Stomach (tissue), 9 donors: Measurements from ENCODE around the gene PIEZO2. TPM values are rescaled to one million over a fixed set of nuclear protein-coding genes. Genes with fewer than 3 reads are reported as not detected.

Experiments used
- DNase-seq, 2 donors: peaks; one replicate each; pipeline versions ENCODE4 v3.0.0 to v3.0.0-alpha.2; 2013 to 2019
- H3K27ac ChIP-seq, 5 donors: fragments of 200-600 bp in 4 of 5; sonication (generic) in 4 of 5; one replicate each; pipeline ENCODE4 v1.5.1; 2013 to 2019; ENCODE audit warnings: mild to moderate bottlenecking in 1 of 5, moderate library complexity in 1 of 5
- H3K27me3 ChIP-seq, 3 donors: fragments of 200-600 bp; sonication (generic); one replicate each; pipeline ENCODE4 v1.5.1; 2017 to 2019; ENCODE audit warnings: mixed run types in 1 of 3
- H3K36me3 ChIP-seq, 4 donors: fragments of 200-600 bp; sonication (generic); 1 replicate in 3 of 4; 2 replicates in 1 of 4; pipeline ENCODE4 v1.5.1; 2016 to 2019
- H3K4me1 ChIP-seq, 4 donors: fragments of 200-600 bp; sonication (generic); one replicate each; pipeline ENCODE4 v1.5.1; 2016 to 2019
- H3K4me3 ChIP-seq, 4 donors: fragments of 200-600 bp; sonication (generic) in 3 of 4; one replicate each; pipeline ENCODE4 v1.5.1; 2016 to 2019; ENCODE audit warnings: mild to moderate bottlenecking in 1 of 4
- H3K9me3 ChIP-seq, 4 donors: fragments of 200-600 bp; sonication (generic); one replicate each; pipeline ENCODE4 v1.5.1; 2016 to 2019
- EP300 ChIP-seq: sonication (generic); formaldehyde crosslinking; IDR thresholded peaks from one replicate; pipeline ENCODE4 v1.6.1; 2017; ENCODE audit warnings: antibody characterized with exemption
- POLR2A ChIP-seq, 4 donors: fragments of 450-650 bp; IDR thresholded peaks; one replicate each; pipeline ENCODE4 v1.6.1; 2016; ENCODE audit warnings: antibody characterized with exemption in 4 of 4, control low read depth in 2 of 4, mild to moderate bottlenecking in 1 of 4, moderate library complexity in 1 of 4
- POLR2AphosphoS5 ChIP-seq, 3 donors: sonication (generic); formaldehyde crosslinking; IDR thresholded peaks; one replicate each; pipeline ENCODE4 v1.6.1; 2016; ENCODE audit warnings: antibody characterized with exemption in 3 of 3
- WGBS, 5 donors: extraction: QIAGEN DNeasy Blood & Tissue Kit in 3 of 5; methylation state at CpG; one replicate each; pipeline versions ENCODE4 v1.1.5 to v1.1.7; 2013 to 2018; 5-methylcytosine and 5-hydroxymethylcytosine counted together
- intact Hi-C: fragments of 100-400 bp; cut with DNase I; formaldehyde crosslinking; loops from one replicate; pipeline ENCODE4 v1.15.1; 2023; ENCODE audit warnings: low total_unique reads
- polyA plus RNA-seq, 3 donors: library from polyadenylated mRNA; stranded (reverse); fragments of 200-250 nt; gene quantifications; one replicate each; pipeline ENCODE4 v1.2.3, GENCODE V29; 2013
- total RNA-seq, 5 donors: library from RNA; depleted of rRNA; stranded (reverse); fragments of >200 nt; gene quantifications; one replicate each; pipeline versions ENCODE4 v1.1.0 to v1.2.3, GENCODE V29; 2014 to 2016
- TF ChIP-seq, protein P1 (sequence below), 7 experiments: fragments of 450-650 bp in 4 of 7; fragments of 200-600 bp in 3 of 7; sonication (generic) in 3 of 7; IDR thresholded peaks; one replicate each; pipeline ENCODE4 v1.5.1; 2016 to 2019; ENCODE audit warnings: antibody characterized with exemption in 7 of 7, control low read depth in 2 of 7, mild to moderate bottlenecking in 1 of 7
- donor health status: healthy with polysubstance abuse.
- donor health status: Bipolar disorder and iron deficiency.
- donor health status: healthy.

PIEZO2 gene
- total and polyA plus RNA-seq, 8 donors = 0.30 to 45.3 (median 2.5) TPM

DNA sequence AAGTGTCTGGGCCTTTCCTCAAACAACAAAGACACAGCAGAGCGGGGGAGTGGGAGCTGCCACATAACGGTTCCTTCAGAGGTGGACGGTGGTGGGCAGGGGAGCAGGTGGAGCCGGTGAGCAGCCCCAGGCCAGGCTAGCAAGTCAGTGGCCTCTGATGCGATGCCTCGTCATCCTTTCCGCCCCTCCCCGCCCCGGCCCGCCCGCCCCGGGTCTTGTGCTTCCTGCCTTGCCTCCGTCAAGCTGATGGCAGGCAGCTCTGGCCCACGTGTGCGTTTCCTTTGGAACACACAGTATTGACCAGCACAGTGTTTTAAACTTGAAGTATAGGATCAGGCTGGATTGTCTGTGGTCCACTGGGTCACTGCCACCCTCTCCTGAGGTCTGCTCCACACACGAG is 38.9 kb downstream of the PIEZO2 start:
- no peaks in the 10 kb centered on the region for H3K9me3 ChIP-seq
- peak in 1 of 2 donors; percentile 26 for DNase-seq

DNA sequence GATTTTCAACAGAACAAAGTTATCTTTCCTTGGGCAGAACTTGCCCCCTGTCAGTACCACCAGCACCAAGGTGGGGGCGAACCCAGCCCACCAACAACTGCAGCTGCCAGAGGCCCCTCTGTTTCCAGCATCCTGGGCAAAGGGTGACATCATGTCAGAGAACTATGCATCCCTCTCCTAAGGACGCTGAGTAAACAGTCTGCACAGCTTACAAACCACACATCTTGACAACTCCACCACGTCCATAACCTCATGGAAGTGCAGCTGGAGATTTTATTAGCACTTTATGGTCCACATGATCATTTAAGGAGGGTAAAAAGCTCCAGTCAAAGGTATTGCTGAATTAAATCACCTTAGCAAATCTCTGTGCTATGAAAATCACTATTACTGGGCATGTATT is 40.4 kb downstream of the PIEZO2 start:
- 19 to 65% (median 39%) methylated on average over 3 of the region's 3 CpGs for WGBS, 5 donors
- TF ChIP-seq POLR2A (IDR thresholded peaks at IDR 0.05) (no peak), POLR2AphosphoS5 (IDR thresholded peaks at IDR 0.05) (no peak), EP300 (no peak)
- TF ChIP-seq, protein P1, sequence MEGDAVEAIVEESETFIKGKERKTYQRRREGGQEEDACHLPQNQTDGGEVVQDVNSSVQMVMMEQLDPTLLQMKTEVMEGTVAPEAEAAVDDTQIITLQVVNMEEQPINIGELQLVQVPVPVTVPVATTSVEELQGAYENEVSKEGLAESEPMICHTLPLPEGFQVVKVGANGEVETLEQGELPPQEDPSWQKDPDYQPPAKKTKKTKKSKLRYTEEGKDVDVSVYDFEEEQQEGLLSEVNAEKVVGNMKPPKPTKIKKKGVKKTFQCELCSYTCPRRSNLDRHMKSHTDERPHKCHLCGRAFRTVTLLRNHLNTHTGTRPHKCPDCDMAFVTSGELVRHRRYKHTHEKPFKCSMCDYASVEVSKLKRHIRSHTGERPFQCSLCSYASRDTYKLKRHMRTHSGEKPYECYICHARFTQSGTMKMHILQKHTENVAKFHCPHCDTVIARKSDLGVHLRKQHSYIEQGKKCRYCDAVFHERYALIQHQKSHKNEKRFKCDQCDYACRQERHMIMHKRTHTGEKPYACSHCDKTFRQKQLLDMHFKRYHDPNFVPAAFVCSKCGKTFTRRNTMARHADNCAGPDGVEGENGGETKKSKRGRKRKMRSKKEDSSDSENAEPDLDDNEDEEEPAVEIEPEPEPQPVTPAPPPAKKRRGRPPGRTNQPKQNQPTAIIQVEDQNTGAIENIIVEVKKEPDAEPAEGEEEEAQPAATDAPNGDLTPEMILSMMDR (IDR thresholded peaks at IDR 0.05) = no peak
- no peaks in the 10 kb centered on the region for H3K9me3 ChIP-seq
- DNase-seq = no peak
- H3K4me1 ChIP-seq = peaks cover 0 to 12% (median 3%) of the 10 kb centered on the region in 4 donors
- H3K27me3 ChIP-seq = peaks cover 0 to 5% (median 0%) of the 10 kb centered on the region in 3 donors
- intact Hi-C loops = no loop called here
- H3K4me3 ChIP-seq = no peak overlapping the region
- H3K36me3 ChIP-seq = no peaks in the 10 kb centered on the region
- no peak overlapping the region for H3K27ac ChIP-seq

More for the DNA sequence above, 38.9 kb downstream of the PIEZO2 start:
- Histone ChIP-seq H3K4me1 (peaks cover 0 to 12% (median 3%) of the 10 kb centered on the region in 4 donors), H3K36me3 (no peaks in the 10 kb centered on the region), H3K4me3 (no peak overlapping the region), H3K27ac (no peak overlapping the region), H3K27me3 (no peaks in the 10 kb centered on the region)
- intact Hi-C loops = no loop called here
- 80 to 92% (median 87%) methylated on average over 7 to 16 of the region's 16 CpGs for WGBS, 5 donors
- TF ChIP-seq EP300 = no peak

DNA sequence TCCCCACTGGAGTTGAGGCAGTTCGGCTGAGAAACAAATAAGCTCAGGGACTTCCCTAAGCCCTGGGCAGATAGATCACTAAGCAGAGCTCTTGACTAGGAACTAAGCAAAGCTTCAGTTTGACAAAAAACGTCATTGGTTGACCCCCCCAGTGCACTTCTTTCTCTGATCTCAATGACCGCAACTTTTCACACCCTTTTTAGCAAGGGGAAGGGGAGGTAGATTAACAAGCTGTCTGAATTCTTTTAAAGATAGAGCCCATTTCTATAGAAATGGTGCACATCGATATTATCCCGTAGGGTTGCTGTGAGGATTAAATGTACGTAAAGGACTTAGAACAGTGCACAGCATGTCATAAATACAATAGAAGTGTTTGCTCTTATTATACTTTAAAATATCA is 42.5 kb downstream of the PIEZO2 start:
- 30 to 66% (median 54%) methylated on average over 6 of the region's 6 CpGs for whole genome bisulfite sequencing, 5 donors

DNA sequence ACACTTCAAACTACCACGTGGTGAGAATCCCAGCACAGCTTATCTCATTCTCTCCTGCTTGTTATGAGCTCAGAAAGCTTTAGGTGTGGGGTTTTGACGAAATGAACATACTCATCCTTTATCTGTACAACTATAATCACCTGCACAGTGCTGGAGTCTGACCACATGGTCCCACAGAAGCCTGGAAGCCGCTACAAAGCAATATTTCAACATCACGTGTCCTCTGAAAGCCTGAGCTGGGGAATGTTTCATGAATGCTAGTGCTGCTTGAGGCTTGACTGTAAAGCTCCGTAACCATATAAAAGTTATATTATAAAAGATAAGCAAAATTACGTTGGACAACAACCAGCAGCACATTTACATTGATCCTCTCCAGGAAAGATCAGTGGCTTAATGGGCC is 43.9 kb downstream of the PIEZO2 start:
- H3K4me1 ChIP-seq = peaks cover 0 to 12% (median 3%) of the 10 kb centered on the region in 4 donors
- WGBS, 5 donors = 71 to 87% (median 80%) methylated on average over 6 of the region's 6 CpGs
- H3K4me3 ChIP-seq = no peak overlapping the region
- no peak overlapping the region for H3K27ac ChIP-seq
- intact Hi-C loops = no loop called here
- no peaks in the 10 kb centered on the region for H3K36me3 ChIP-seq
- DNase-seq = no peak
- peaks cover 0 to 5% (median 0%) of the 10 kb centered on the region in 3 donors for H3K27me3 ChIP-seq
- TF ChIP-seq POLR2A (IDR thresholded peaks at IDR 0.05) (no peak), EP300 (no peak), POLR2AphosphoS5 (IDR thresholded peaks at IDR 0.05) (no peak)
- TF ChIP-seq, protein P1 (IDR thresholded peaks at IDR 0.05) = no peak
- H3K9me3 ChIP-seq = no peaks in the 10 kb centered on the region

More for the DNA sequence above, 42.5 kb downstream of the PIEZO2 start:
- Histone ChIP-seq H3K36me3 (no peaks in the 10 kb centered on the region), H3K27me3 (peaks cover 0 to 5% (median 0%) of the 10 kb centered on the region in 3 donors), H3K4me1 (peaks cover 0 to 12% (median 3%) of the 10 kb centered on the region in 4 donors), H3K27ac (no peak overlapping the region), H3K4me3 (no peak overlapping the region), H3K9me3 (no peaks in the 10 kb centered on the region)
- intact Hi-C loops = no loop called here
- DNase-seq = no peak
- TF ChIP-seq POLR2A (IDR thresholded peaks at IDR 0.05) (no peak), EP300 (no peak), POLR2AphosphoS5 (IDR thresholded peaks at IDR 0.05) (no peak)
- TF ChIP-seq, protein P1 (IDR thresholded peaks at IDR 0.05) = no peak

DNA sequence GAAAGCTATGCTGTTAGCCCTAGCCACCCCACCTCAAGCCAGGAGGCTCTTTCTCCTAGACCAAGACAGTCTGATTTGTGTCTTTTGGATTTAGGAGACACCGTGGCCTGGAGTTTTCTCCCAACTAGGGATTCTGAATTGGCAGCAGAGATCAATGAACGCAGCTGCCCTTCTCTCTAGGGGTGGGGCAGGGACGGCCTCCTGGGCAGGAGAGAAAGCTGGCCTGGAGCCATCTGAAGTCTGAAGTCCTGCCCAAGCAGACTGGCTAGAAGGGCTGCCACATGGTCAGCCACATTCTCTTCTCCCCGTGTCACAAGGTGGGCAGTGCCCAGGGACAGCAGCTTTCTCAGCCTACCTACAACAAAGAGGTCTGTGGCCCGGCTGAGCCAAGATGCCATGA is 45.1 kb downstream of the PIEZO2 start:
- Histone ChIP-seq H3K27me3 (peaks cover 0 to 5% (median 0%) of the 10 kb centered on the region in 3 donors), H3K4me1 (peaks cover 0 to 12% (median 3%) of the 10 kb centered on the region in 4 donors), H3K4me3 (no peak overlapping the region), H3K9me3 (no peaks in the 10 kb centered on the region), H3K27ac (no peak overlapping the region), H3K36me3 (no peaks in the 10 kb centered on the region)
- DNase-seq = peak in 1 of 2 donors; percentile 26
- 46 to 72% (median 54%) methylated on average over 5 of the region's 5 CpGs for WGBS, 5 donors
- intact Hi-C loops = no loop called here
- TF ChIP-seq, protein P1 (IDR thresholded peaks at IDR 0.05) = no peak
- no peak for TF ChIP-seq POLR2A (IDR thresholded peaks at IDR 0.05)
- no peak for TF ChIP-seq EP300
- no peak for TF ChIP-seq POLR2AphosphoS5 (IDR thresholded peaks at IDR 0.05)
